Iris pigment epithelial cell (primary cell): ENCODE measurements around the gene EIF6.
A peak's percentile ranks its signal among the peaks of the same experiment; 100 is the strongest.
"Not testable (repeated sequence)": the region's sequence is repeated elsewhere in the genome, so short reads cannot be mapped to it uniquely, and the experiment has no call there.

Source experiments
- DNase-seq: peaks from one replicate; pipeline ENCODE4 v3.0.0-alpha.2; 2011; ENCODE audit warnings: low read depth

EIF6 gene

DNA sequence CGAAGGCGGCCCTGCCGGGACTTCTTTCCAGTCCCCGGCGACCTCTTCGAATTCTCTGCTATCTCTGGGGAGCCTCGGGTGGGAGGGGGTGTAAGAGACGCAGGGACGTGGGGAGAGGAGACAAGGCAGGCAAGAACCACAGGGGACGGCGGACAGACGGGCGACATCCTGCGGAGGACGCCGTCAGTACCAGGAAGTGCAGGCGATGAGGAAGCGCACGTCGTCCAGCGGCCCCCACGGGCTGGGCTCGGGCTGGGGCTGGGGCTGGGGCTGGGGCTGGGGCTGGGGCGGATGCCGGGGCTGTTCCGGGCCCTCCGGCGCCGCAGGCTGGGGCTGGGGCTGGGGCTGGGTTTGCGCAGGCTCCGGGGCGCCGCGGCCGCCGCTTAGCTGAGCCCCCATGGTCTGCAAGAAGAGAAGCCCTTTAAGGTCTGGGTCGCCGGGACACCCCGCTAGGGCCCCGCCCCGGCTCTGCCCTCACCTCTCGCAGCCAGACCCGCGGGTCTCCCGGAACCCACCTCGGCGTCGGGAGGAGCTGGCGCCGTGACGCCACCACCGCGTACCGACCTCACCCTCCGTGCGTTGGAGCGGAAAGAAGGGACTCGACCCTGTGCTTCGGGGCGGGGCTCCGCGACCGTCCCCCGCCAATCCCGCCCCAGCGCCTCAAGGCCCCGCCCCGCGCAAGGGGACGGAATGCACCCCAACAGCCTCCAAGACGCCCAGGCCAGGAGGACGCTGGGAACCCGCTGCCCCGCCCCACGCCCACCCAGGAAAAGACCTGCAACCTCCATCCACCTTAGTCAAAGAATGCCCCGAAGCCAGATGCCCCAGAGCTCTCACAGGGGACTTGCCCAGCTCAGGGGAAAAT, 6.8 kb downstream of the EIF6 start, which contains the start of gene MMP24OS:
Gene MMP24OS (minus strand): TSS at position 592 of the 865 bp plus-strand sequence. CDS start 193 bp downstream, at position 399.
- peak; percentile 89 for DNase-seq

DNA sequence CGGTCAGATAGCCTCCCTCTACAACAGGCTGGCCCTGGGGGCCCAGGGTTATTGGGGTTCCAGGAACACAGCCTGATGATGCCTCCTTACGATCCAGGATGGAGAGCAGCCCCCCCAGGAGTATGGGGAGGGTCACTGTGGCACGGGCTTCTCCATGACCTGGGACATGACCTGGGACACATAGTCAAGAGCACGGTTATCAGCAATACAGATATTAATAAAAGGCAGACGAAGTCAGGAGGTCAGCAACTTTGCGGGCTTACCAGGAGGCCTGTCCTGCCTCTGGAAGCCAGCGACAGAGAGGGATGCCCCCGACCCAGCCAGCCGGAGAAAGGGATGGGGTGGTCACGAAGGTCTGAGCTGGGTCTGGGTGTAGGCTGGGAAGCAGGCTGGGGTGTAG, 7.4 kb downstream of the EIF6 start:
- no peak for DNase-seq

DNA sequence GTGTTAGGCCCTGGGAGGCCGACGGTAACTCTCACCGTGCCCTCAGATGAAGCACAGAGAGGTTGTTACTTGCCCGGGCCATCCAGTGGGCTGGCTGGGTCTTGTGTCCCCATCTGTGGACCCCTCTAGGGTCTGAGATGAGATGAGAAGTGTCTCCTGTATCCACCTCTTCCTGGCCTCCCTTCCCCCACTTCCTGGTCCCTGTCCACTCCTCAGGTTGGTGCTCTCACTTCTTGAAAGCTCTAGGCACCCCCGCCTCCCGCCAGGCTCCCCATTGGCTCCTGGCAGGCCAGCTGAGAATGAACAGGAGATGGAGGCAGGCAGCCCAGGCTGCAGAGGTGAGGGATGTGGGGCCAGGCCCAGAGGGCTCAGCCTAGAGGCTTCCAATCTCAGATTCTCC, 8.2 kb downstream of the EIF6 start:
- no peak for DNase-seq

DNA sequence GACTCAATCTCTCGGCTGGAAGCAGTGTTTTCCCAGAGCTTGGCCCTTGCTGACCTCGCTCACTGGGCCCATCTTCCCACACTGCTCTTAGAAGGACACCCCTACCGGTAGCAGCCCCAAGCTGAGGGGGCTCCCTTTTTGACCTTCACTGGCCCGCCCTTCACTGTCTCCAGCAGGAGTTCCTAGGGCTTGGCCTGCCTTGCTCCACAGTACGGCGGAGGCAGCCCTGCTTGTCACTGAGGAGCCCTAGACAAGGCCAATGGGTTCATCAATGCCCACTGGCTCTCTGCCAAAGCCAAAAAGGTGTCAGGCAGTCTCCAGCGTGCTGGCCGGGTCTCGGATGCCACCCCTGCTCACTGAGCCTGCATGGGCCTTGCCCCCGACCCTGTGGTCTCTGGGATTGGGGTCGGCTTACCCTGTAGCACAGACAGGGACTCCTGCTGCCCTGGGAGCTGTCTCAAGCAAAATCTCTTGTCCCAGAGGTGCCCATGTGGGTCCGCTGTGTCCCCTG, 8.8 kb downstream of the EIF6 start:
- DNase-seq, result no peak

DNA sequence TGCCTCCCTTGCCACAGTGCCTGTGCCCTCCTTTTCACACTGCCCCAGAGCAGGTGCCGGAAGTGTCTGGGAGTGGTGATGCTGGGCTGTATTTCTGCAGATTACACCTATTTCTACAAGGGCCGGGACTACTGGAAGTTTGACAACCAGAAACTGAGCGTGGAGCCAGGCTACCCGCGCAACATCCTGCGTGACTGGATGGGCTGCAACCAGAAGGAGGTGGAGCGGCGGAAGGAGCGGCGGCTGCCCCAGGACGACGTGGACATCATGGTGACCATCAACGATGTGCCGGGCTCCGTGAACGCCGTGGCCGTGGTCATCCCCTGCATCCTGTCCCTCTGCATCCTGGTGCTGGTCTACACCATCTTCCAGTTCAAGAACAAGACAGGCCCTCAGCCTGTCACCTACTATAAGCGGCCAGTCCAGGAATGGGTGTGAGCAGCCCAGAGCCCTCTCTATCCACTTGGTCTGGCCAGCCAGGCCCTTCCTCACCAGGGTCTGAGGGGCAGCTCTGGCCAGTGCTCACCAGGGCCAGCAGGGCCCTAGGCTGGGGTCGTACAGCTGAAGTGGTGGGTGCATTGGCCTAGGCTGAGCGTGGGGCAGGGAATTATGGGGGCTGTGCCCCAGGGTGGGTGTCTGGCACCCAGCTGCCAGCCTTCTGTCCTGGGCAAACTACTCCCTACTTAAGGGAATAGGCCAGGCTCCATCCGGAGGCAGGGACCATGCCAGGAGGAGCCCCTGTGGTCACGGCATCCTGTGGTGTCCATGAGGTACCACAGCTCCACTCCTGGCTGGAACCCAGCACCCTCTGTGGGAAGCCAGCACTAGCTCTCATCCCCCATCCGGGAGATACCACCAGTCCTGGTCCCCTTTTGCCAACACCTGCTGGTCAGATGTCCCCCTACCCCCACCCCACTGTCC, 10.1 kb downstream of the EIF6 start:
- DNase-seq, result no peak

DNA sequence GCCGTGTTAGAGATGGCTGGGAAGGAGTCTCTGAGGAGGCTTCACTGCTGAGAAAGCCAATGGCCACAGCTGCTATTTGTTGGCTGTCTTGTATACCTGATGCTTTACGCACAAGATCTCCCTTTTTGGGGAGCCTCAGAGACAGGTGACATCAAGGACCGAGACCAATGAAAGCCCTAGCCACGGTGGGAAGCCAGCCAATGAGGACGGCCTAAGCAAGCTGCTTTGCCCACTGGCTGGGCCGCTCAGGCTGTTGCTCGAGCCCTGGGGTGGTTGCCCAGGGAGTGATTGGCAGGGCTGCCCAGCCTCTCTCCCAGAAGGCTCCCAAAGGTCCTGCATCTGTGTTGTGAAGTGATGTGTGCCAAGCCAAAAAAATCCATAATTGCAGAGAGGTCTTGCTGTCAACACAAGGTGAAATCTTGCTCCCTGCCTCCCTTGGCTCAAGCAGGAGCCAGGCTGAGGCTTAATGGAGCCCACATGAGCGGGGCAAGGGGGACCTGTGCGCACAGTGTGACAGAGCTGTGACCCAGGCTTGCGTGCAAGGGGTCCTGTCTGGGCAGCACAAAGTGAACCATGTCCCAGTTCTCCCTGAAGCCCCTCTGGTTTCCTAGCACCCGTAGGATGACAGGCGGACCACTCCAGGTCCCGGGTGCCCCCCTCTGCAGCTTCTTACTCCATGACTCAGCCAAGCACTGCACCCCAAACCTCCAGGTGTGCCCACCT, 11.0 kb downstream of the EIF6 start:
- peak; percentile 44 for DNase-seq

DNA sequence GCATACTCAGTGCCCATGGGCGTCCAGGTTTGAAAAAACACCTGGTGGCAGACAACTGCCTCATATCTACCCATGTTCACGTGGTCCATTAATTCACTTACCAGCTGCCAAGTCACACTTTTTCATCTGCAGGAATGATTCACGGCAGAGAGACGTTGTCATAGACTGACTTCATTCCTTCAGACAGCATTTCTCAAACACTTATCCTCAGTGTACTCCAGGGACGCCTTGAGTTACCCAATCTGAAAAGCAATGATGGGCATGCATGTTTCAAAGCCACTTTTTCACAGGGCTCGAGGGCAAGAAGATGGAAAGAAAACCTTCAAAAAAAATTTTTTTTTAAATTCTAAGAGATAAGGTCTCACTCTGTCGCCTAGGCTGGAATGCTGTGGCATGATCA, 12.7 kb downstream of the EIF6 start:
- DNase-seq, result peak; percentile 78

DNA sequence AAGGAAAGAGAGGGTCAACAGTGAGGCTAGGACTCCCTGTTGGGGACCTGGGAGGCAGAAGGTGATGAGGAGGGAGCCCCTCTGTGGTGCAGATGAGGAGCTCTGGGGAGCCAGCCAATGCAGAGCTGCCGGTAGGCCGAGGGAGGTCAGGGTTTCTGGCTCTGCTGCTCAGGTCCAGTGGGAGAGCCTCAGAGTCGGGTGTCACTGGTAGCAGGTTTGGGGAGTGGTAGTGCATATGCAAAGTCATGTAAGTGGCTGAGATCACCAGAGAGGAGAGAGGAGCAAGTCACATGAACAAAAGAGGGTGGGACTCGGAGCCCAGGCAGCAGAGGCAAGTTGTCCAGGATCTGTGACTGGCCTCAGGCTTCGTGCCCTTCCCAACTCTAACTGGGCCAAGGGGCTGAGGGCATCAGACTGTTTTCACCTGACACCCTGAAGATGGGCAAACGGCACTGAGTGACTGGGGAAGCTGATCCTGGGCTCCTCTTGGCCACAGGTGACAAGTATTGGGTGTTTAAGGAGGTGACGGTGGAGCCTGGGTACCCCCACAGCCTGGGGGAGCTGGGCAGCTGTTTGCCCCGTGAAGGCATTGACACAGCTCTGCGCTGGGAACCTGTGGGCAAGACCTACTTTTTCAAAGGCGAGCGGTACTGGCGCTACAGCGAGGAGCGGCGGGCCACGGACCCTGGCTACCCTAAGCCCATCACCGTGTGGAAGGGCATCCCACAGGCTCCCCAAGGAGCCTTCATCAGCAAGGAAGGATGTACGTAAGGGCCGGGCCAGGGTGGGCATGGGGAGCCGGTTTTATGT, 13.3 kb downstream of the EIF6 start:
- no peak for DNase-seq

DNA sequence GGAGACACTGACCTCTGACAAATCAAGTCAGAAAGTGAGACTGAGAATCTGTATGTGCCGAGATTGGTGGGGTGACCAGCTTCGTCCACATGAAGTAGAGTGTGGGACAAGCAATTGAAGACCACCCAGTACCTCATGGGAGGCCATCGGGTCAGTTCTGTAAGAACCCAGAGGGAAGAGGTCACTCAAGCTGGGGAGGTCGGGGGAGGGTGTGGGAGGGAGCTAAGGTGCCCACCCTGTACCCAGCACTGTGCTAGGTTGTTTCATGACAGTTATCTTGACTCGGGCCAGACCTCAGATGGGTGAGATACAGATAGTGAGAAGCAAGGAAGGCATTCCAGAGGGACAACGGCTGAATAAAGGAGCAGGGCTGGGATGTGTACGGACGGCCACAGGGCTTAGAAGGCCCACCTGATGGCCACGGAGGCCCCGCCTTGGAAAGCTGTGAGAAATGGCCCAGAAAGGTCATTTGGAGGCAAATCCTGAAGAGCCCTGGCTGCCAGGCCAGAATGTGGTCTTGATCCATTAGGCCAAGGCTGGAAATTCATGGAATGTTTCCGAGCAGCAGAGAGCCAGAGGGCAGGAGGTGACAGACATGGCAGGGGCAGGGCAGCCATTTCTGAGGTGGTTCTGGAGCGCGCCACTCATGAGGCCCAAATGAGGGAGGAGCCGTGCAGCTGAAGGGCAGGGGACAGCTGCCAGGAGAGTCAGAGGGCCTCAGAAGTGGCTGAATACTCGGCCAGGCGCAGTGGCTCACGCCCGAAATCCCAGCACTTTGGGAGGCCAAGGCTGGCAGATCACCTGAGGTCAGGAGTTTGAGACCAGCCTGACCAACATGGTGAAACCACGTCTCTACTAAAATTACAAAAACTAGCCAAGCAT, 14.3 kb downstream of the EIF6 start:
- DNase-seq, result no peak

DNA sequence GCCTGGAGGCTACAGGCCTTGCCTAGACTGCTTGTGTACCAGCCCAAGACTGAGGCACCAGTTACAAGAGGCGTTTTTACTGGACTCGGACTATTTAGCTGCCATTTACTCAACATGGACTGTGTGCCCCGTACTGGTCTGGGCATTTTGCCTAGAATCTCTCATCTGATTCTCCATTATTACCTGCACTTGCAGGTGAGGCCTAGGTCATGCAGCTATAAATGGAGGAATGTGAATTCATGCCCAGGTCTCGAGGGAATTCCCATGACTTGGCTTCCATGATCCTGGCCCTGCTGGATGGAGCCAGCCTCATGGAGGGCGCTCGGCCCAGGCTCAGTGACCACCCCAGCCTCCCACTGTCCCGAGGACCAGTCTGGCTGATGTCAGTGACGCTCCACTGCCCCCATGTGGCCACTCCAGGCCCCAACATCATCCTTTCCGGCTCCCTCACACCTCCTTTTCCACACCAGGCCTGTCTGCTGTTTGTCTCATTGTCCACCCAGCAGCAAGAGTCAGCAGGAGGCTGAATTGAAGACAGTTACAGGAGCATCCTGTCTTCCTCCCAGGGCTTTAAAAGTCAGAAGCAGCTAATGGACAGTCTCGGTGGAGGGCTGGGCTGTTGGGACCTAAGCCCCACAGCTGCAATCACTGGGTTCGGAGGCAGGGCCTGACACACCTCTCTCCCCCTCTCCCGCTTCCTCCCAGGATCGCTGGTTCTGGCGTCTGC, 15.4 kb downstream of the EIF6 start:
- peak; percentile 61 for DNase-seq

DNA sequence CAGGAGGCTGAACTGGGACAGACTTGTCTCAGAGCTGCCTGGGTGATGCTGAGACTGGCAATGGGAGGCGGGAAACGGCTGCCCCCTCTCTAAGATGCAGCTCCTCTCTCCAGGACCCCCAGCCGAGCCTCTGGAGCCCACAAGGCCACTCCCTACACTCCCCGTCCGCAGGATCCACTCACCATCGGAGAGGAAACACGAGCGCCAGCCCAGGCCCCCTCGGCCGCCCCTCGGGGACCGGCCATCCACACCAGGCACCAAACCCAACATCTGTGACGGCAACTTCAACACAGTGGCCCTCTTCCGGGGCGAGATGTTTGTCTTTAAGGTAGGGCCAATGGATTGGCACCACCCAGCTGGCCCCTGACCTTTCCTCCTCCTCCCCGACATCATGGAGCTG, 17.5 kb downstream of the EIF6 start:
- DNase-seq, result no peak

DNA sequence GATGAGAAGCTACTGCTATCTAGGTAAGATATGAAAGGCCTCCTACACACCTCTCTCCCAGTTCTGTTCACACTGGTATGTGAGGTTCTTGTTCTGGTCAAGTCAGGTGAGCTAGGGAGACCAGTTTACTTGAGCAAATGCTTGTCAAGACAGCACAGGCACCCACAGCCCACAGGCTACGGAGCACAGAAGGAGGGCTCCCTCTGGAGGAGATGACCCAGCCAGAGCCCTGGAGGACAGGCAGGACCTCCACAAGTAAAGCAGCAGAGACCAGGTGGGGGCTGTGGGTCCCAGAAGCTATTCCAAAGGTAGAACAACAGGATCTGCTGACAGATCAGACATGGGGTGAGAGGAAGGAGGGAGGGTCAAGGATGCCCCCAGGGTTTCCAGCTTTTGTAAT, 19.8 kb downstream of the EIF6 start:
- peak; percentile 47 for DNase-seq

DNA sequence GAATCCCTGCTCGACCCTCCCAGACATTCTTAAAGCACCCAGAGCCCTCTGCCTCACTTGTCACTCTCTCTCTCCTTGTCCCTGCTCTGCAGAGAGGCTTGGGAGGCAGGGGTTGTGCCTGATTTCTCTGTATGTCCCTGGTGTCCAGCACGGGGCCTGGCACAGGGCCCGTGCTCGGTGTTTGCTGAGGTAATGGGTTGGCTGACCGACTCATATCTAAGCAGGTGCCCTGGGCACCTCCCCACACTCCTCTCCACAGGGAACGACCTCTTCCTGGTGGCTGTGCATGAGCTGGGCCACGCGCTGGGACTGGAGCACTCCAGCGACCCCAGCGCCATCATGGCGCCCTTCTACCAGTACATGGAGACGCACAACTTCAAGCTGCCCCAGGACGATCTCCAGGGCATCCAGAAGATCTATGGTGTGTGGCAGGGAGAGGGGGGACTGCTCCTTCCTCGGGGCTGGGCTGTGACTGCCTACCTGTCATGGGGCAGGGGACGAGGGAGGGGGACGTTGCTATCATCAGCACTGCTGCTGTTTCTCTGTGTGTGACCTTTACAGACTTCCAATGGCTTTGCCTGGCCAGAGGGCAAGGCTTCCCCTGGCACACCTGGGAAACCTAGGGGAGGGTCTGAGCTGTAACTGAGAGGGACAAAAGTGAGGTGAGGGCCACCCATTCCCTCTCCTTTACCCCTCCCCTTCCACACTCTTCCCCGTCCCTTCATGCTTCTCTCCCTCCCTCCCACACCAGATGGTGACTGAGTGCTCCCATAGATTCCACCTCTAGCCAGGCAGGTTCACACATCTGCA, 20.8 kb downstream of the EIF6 start:
- no peak for DNase-seq

DNA sequence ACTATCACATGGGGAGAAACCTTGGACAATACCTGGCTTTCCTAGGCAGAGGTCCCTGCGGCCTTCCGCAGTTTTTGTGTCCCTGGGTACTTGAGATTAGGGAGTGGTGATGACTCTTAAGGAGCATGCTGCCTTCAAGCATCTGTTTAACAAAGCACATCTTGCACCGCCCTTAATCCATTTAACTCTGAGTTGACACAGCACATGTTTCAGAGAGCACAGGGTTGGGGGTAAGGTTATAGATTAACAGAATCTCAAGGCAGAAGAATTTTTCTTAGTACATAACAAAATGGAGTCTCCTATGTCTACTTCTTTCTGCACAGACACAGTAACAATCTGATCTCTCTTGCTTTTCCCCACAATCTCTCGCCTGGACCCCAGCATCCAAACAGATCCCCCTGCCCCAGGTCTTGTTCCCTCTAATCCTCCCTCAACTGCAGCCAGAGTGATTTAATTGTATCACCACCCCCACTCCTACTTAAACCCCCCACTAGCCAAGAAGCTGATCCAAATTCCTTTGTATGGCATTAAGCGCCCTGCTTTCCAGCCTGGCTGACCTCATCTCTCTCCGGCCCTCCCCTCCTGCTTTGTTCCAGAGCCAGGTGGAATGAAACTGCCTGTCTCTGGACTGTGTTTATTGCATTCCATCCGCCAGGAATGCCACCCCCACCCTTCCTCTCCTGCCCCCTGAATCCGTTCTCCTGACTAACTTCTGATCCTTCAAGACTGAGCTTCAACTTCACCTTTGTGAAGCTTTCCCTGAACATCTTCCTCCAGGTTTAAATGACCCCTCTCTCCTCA, 21.6 kb downstream of the EIF6 start:
- DNase-seq, result peak; percentile 57

DNA sequence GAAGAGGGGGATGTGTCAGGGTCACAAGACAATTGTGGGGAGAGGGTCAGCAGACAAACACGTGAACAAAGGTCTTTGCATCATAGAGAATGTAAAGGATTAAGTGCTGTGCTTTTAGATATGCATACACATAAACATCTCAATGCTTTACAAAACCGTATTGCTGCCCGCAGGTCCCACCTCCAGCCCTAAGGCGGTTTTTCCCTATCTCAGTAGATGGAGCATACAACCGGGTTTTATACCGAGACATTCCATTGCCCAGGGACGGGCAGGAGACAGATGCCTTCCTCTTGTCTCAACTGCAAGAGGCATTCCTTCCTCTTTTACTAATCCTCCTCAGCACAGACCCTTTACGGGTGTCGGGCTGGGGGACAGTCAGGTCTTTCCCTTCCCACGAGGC, 22.3 kb downstream of the EIF6 start:
- not testable (repeated sequence) for DNase-seq

DNA sequence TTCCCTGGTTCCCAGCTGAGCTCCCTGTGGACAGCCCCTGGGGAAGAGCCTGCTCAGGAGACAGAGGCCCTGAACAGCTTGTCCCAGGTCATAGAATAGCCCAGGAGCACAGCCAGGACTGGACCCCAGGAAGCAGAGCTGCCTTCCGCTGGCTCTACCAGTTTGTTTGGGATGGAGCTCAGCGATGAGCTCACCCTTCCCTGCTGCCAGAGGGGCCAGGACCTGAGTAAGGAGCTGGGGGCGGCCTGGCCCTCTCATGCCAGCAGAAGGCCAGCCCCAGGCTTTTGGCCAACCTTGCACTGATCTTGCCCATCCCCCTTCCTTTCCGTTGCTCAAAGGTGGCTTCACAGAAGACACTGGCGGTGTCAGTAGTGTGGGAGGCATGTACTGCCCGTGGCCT, 24.1 kb downstream of the EIF6 start:
- no peak for DNase-seq

DNA sequence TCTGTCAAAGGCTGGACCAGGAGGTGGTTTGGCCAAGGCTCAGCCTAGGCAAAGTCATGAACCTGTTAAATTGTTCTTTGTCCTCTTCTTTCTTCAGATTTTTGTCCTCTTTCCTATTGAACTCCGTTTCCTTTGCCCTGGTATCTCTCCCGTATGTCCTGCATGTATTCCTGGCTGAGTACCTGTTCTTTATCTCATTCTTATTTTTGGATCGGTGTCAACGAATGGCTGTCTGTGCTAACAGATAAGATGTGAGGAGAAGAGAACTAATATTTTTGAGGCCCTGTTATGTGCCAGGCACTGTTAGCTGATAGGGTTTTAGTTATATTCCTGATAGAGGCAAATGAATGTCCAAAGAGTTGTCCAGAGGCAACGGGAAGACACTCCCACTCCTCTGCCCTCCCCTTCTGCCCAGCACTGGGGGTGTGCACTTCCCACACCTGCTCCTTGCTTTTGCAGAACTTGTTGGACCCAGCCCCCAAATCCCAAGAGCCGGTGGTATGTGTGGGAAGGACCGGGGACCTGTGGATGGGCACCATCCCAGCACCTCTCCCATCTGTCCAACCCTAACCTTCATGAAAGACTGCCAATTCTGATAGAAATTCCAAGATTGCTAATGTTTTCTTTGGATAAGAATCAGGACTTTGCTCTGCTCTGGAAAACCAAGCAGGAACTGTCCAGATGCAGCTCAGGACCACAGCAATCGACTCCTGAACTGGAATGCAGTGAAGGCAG, 27.2 kb downstream of the EIF6 start:
- no peak for DNase-seq
